Measurements from ENCODE around the gene APMAP.
"Not testable (repeated sequence)": the region's sequence is repeated elsewhere in the genome, so short reads cannot be mapped to it uniquely, and the experiment has no call there.

APMAP gene

GRCh38 chr20:24950128-24950835 is 42.3 kb downstream of the APMAP start:
- no peak for DNase-seq

GRCh38 chr20:24949756-24950127 is 42.8 kb downstream of the APMAP start:
- no peak for DNase-seq

- DNase-seq = no peak
Measured at GRCh38 chr20:24948939-24949679, 43.4 kb downstream of the APMAP start, which contains the start of gene CST7. Gene CST7 (plus strand): TSS chr20:24949269. CDS start chr20:24949506, 237 bp downstream.

- not testable (repeated sequence) for DNase-seq
Measured at GRCh38 chr20:24948396-24948938, 44.1 kb downstream of the APMAP start.

GRCh38 chr20:24946376-24946775 is 46.2 kb downstream of the APMAP start:
- not testable (repeated sequence) for DNase-seq

GRCh38 chr20:24943731-24944130 is 48.8 kb downstream of the APMAP start:
- no peak for DNase-seq

- no peak for DNase-seq
Measured at GRCh38 chr20:24943196-24943595, 49.4 kb downstream of the APMAP start.

GRCh38 chr20:24942679-24943078 is 49.9 kb downstream of the APMAP start:
- DNase-seq = no peak

- DNase-seq = no peak
Measured at GRCh38 chr20:24939036-24939435, 53.5 kb downstream of the APMAP start.

GRCh38 chr20:24938498-24938897 is 54.1 kb downstream of the APMAP start:
- DNase-seq = no peak

GRCh38 chr20:24937579-24937978 is 55.0 kb downstream of the APMAP start:
- no peak for DNase-seq

GRCh38 chr20:24936526-24937407 is 55.8 kb downstream of the APMAP start:
- no peak for DNase-seq

GRCh38 chr20:24935766-24936525 is 56.6 kb downstream of the APMAP start:
- DNase-seq = no peak

GRCh38 chr20:24935140-24935539 is 57.4 kb downstream of the APMAP start:
- DNase-seq = no peak

- DNase-seq = no peak
Measured at GRCh38 chr20:24934716-24935115, 57.8 kb downstream of the APMAP start.

- no peak for DNase-seq
Measured at GRCh38 chr20:24934101-24934661, 58.4 kb downstream of the APMAP start.

GRCh38 chr20:24933266-24933908 is 59.2 kb downstream of the APMAP start:
- no peak for DNase-seq

- not testable (repeated sequence) for DNase-seq
Measured at GRCh38 chr20:24931893-24932292, 60.7 kb downstream of the APMAP start.

- DNase-seq = not testable (repeated sequence)
Measured at GRCh38 chr20:24930724-24931688, 61.5 kb downstream of the APMAP start.
